K562 (cell line): ENCODE results near the gene UBE2L3. TPM values are rescaled to one million over a fixed set of nuclear protein-coding genes. Genes with fewer than 3 reads are reported as not detected.

Experiments used
- ATAC-seq: fragments of 200-7000 bp; cut with Tn5 transposase; 3 replicates; pipeline ENCODE4 v1.9.1; 2020; ENCODE audit warnings: moderate library complexity
- BruUV-seq: library from RNA; stranded (reverse); fragments of 400-500 nt; replicated peaks from 2 replicates; lab custom pipeline; 2021; lab: Mats Ljungman, UMichigan
- CTCF ChIA-PET: fragments of 300-600 bp; formaldehyde crosslinking; extraction: SDS; loops from one replicate; lab custom pipeline; 2021; ENCODE audit warnings: low intra/inter-chr PET ratio; lab: Yijun Ruan, JAX
- POLR2A ChIA-PET: fragments of 300-600, 350-650 bp; sonication (Branson Sonifier 250); formaldehyde crosslinking; extraction: SDS; loops from one replicate; lab custom pipeline; 2021; ENCODE audit warnings: antibody characterized with exemption, inconsistent platforms; lab: Yijun Ruan, JAX
- DNase-seq, 4 experiments: peaks; one replicate each; pipeline versions ENCODE4 v3.0.0 to v3.0.0-alpha.2; 2011 to 2018; ENCODE audit warnings: low spot score in 3 of 4, mixed read lengths in 3 of 4; ENCODE audit errors: extremely low read depth in 1 of 4
- FAIRE-seq: peaks from 2 replicates; lab custom pipeline; 2011; peaks lifted over from hg19 to GRCh38; lab: Jason Lieb, UNC
- H2AFZ ChIP-seq: 2 replicates; pipeline ENCODE4 v1.6.0; 2011; ENCODE audit warnings: low read depth, low read length, control low read depth, inconsistent platforms
- H3K27ac ChIP-seq: fragments of 200-600 bp; 3 replicates; pipeline ENCODE4 v1.8.0; 2011; ENCODE audit warnings: low read depth, mild to moderate bottlenecking, control low read depth, inconsistent platforms, low read length, moderate library complexity, mixed read lengths; ENCODE audit errors: extremely low read depth
- H3K27me3 ChIP-seq, 2 experiments: fragments of 300-600 bp in 1 of 2; 2 replicates in 1 of 2; 3 replicates in 1 of 2; pipeline versions ENCODE4 v1.6.0 to v1.8.0; 2011; ENCODE audit warnings: inconsistent platforms in 2 of 2, low read length in 2 of 2, mild to moderate bottlenecking in 1 of 2, mixed read lengths in 1 of 2, moderate library complexity in 1 of 2; ENCODE audit not compliant: control insufficient read depth in 2 of 2, insufficient read depth in 2 of 2
- H3K36me3 ChIP-seq: fragments of 300-600 bp; 3 replicates; pipeline ENCODE4 v1.8.0; 2011; ENCODE audit warnings: mild to moderate bottlenecking, low read length, inconsistent platforms; ENCODE audit not compliant: control insufficient read depth, insufficient read depth
- H3K4me1 ChIP-seq, 2 experiments: fragments of 200-600 bp in 1 of 2; replicated peaks in 1 of 2; 2 replicates in 1 of 2; 3 replicates in 1 of 2; pipeline versions ENCODE4 v1.5.1 to v1.8.0; 2011; ENCODE audit warnings: inconsistent platforms in 2 of 2, low read length in 2 of 2, mild to moderate bottlenecking in 1 of 2, mixed read lengths in 1 of 2, moderate library complexity in 1 of 2; ENCODE audit not compliant: control insufficient read depth in 2 of 2, insufficient read depth in 2 of 2
- H3K4me2 ChIP-seq: 2 replicates; pipeline ENCODE4 v1.6.1; 2011; ENCODE audit warnings: low read length, control low read depth, inconsistent platforms, mixed read lengths; ENCODE audit not compliant: insufficient read depth
- H3K4me3 ChIP-seq: fragments of 200-600 bp; sonication (generic), shearing (Covaris generic); 2 replicates; pipeline ENCODE4 v1.5.1; 2016; ENCODE audit warnings: control low read depth, inconsistent platforms
- H3K79me2 ChIP-seq: fragments of 200-600 bp; 3 replicates; pipeline ENCODE4 v1.8.0; 2011; ENCODE audit warnings: low read length, inconsistent platforms; ENCODE audit not compliant: control insufficient read depth, insufficient read depth
- H3K9ac ChIP-seq, 2 experiments: 2 replicates each; pipeline versions ENCODE4 v1.6.0 to v1.6.1; 2011; ENCODE audit warnings: low read depth in 2 of 2, low read length in 2 of 2, control low read depth in 1 of 2, inconsistent platforms in 1 of 2, mild to moderate bottlenecking in 1 of 2, mixed read lengths in 1 of 2; ENCODE audit not compliant: insufficient read depth in 1 of 2
- H3K9me1 ChIP-seq: one replicate; pipeline ENCODE4 v1.6.0; 2011; ENCODE audit warnings: inconsistent platforms, mild to moderate bottlenecking, low read length, moderate library complexity; ENCODE audit not compliant: control insufficient read depth, insufficient read depth
- H3K9me3 ChIP-seq: replicated peaks from 2 replicates; pipeline ENCODE4 v1.5.1; 2011; ENCODE audit warnings: low read depth, low read length, inconsistent platforms; ENCODE audit not compliant: control insufficient read depth, insufficient read depth
- H4K20me1 ChIP-seq: replicated peaks from 2 replicates; pipeline ENCODE4 v1.6.1; 2011; ENCODE audit warnings: low read length, inconsistent platforms, mixed read lengths; ENCODE audit not compliant: control insufficient read depth, insufficient read depth
- CHD2 ChIP-seq: IDR thresholded peaks from 2 replicates; pipeline ENCODE4 v1.6.1; 2011; ENCODE audit warnings: low read depth, low read length
- CTCF ChIP-seq, 3 experiments: IDR thresholded peaks in 2 of 3; conservative IDR thresholded peaks in 1 of 3; 2 replicates each; pipeline ENCODE4 v1.5.1; 2011 to 2012; ENCODE audit warnings: low read length in 3 of 3, mild to moderate bottlenecking in 3 of 3, control low read depth in 2 of 3, improper control_type of control experiment in 1 of 3, inconsistent platforms in 1 of 3, low read depth in 1 of 3, mixed read lengths in 1 of 3, moderate library complexity in 1 of 3; ENCODE audit not compliant: insufficient read depth in 2 of 3
- HMGXB4 ChIP-seq: sonication (generic); formaldehyde crosslinking; IDR thresholded peaks from 2 replicates; pipeline ENCODE4 v1.8.1; 2023; ENCODE audit warnings: mild to moderate bottlenecking, missing genetic modification reagents
- NCOR1 ChIP-seq: fragments of 450-650 bp; IDR thresholded peaks from 2 replicates; pipeline ENCODE4 v1.6.1; 2016; ENCODE audit warnings: mild to moderate bottlenecking, moderate library complexity
- WGBS: fragments of 100-300 bp; shearing (Covaris generic); methylation state at CpG from one replicate; pipeline ENCODE4 v1.1.6; 2016; ENCODE audit warnings: low coverage, mixed read lengths; ENCODE audit not compliant: insufficient coverage; ENCODE audit errors: missing lambda C conversion rate; 5-methylcytosine and 5-hydroxymethylcytosine counted together
- in situ Hi-C: fragments of 300-500 bp; cut with MboI; formaldehyde crosslinking; loops from 4 replicates; pipeline ENCODE4 v1.15.0; 2018; ENCODE audit warnings: inconsistent platforms, mixed read lengths
- intact Hi-C: fragments of 100-400 bp; cut with micrococcal nuclease; formaldehyde crosslinking; loops from 2 replicates; pipeline ENCODE4 v1.14.2; 2022
- polyA plus RNA-seq, 8 experiments: library from polyadenylated mRNA; depleted of rRNA in 4 of 8; stranded (reverse) in 5 of 8; unstranded in 3 of 8; fragments of >200 nt; fragmentation: Nextera tagmentation in 2 of 8; fragmentation: Illumina TruSeq in 1 of 8; extraction: Ambion mirVana in 2 of 8; extraction: Trizol in 1 of 8; gene quantifications; 2 replicates each; pipeline versions ENCODE4 v1.2.1 to v1.2.3, GENCODE V29; 2011 to 2014; ENCODE audit warnings: inconsistent platforms in 1 of 8, missing spikeins in 1 of 8
- total RNA-seq, 7 experiments: library from RNA; depleted of rRNA in 6 of 7; stranded (reverse); fragments of >200 nt in 6 of 7; fragmentation: Illumina TruSeq in 2 of 7; extraction: Trizol in 2 of 7; gene quantifications; 2 replicates each; pipeline versions ENCODE4 v1.2.1 to v1.2.3, GENCODE V29; 2011 to 2021; ENCODE audit warnings: low replicate concordance in 1 of 7

UBE2L3 gene
- total and polyA plus RNA-seq, 9 of the 15 experiments (the other 6 are each of a cell fraction or from before 2014, with no cell fraction given): 215 to 625 (median 285) TPM

- peaks cover 9% of the 10 kb centered on the region for H3K9me1 ChIP-seq
- FAIRE-seq: no peak
- H3K27ac ChIP-seq: no peak overlapping the region
- peak overlapping the region in 1 of 2 experiments; percentile 79; a peak in 2 of 4 replicates for H3K9ac ChIP-seq
- no peaks in the 10 kb centered on the region for H4K20me1 ChIP-seq
- H3K79me2 ChIP-seq: peaks cover 10% of the 10 kb centered on the region
- intact Hi-C loops: loop anchor here (10.0 kb wide), 1 partner anchor 920 kb away; the partner anchor contains the start of gene PRAME
- 66% methylated on average over 19 of the region's 19 CpGs for WGBS
- H2AFZ ChIP-seq: no peak overlapping the region
- ChIA-PET POLR2A (interaction anchor here (0.6 to 76.8 kb wide), 8 partner anchors 15 to 1322 kb away, joined by 3 to 4622 read pairs (median 3); partner anchors contain the start of genes CCDC116, SDF2L1 and YDJC), CTCF (no interaction called here)
- TF ChIP-seq HMGXB4 (CRISPR knock-in tag) (0 out of 2 replicates have a peak, but pooled peaks have one; percentile 18), NCOR1 (no peak), CTCF (IDR thresholded peaks at IDR 0.05 in 2 of 3, conservative IDR thresholded peaks at IDR 0.05 in 1 of 3; ENCODE audit: insufficient read depth in 2 of 3, low read depth in 1 of 3, low read length in 3 of 3) (0 out of 6 replicates have a peak, but pooled peaks of 1 of the 3 experiments have one; percentile 3), CHD2 (0 out of 2 replicates have a peak, but pooled peaks have one; percentile 34)
- ATAC-seq: no peak
- no peaks in the 10 kb centered on the region for H3K9me3 ChIP-seq
- no peak for DNase-seq
- no peak overlapping the region for H3K4me2 ChIP-seq
- no TSS peak for BruUV-seq
- no peaks in the 10 kb centered on the region for H3K27me3 ChIP-seq
- peaks cover 32 to 78% of the 10 kb centered on the region in 2 experiments; a peak in 4 of 5 replicates for H3K4me1 ChIP-seq
- in situ Hi-C loops: loop anchor here (25.0 kb wide), 1 partner anchor 498 kb away; no protein-coding TSS in a partner anchor
- no peak overlapping the region for H3K4me3 ChIP-seq
- no peaks in the 10 kb centered on the region; the same call in 2 of the 3 replicates for H3K36me3 ChIP-seq
Measured at GRCh38 chr22:21634844-21635243, 67.3 kb downstream of the UBE2L3 start.
